K562 (cell line): ENCODE data around the gene ZKSCAN3. TPM values are rescaled to one million over a fixed set of nuclear protein-coding genes. Genes with fewer than 3 reads are reported as not detected.
A peak's percentile ranks its signal among the peaks of the same experiment; 100 is the strongest.

ENCODE experiments used
- CHD7 ChIP-seq: fragments of 200-600 bp; sonication (generic); IDR thresholded peaks from one replicate; pipeline ENCODE4 v1.6.1; 2012; ENCODE audit warnings: mild to moderate bottlenecking, low read depth, low read length, inconsistent platforms
- E2F3 ChIP-seq: fragments of 250-450 bp; sonication (Bioruptor Pico); IDR thresholded peaks from 2 replicates; pipeline ENCODE4 v1.4.0; 2020; ENCODE audit warnings: mild to moderate bottlenecking
- E4F1 ChIP-seq: fragments of 250-450 bp; sonication (Bioruptor Pico); IDR thresholded peaks from 2 replicates; pipeline ENCODE4 v1.5.0; 2021; ENCODE audit warnings: mild to moderate bottlenecking, borderline replicate concordance
- GABPB1 ChIP-seq: sonication (generic); formaldehyde crosslinking; IDR thresholded peaks from 2 replicates; pipeline ENCODE4 v1.8.0; 2022; ENCODE audit warnings: mild to moderate bottlenecking, missing genetic modification reagents
- MEIS2 ChIP-seq: fragments of 450-650 bp; IDR thresholded peaks from 2 replicates; pipeline ENCODE4 v1.6.1; 2014; ENCODE audit warnings: mild to moderate bottlenecking; ENCODE audit not compliant: partially characterized antibody
- PYGO2 ChIP-seq: fragments of 450-650 bp; IDR thresholded peaks from 2 replicates; pipeline ENCODE4 v1.6.1; 2016; ENCODE audit warnings: mild to moderate bottlenecking, missing genetic modification characterization, moderate library complexity, missing compliant biosample characterization
- SIN3A ChIP-seq, 2 experiments: fragments of 150-350 bp in 1 of 2; IDR thresholded peaks; 2 replicates each; pipeline ENCODE4 v1.6.1; 2011 to 2016; ENCODE audit warnings: borderline replicate concordance in 2 of 2, low read depth in 2 of 2, low read length in 2 of 2, mild to moderate bottlenecking in 2 of 2, moderate library complexity in 2 of 2; ENCODE audit not compliant: control insufficient read depth in 1 of 2
- ZNF785 ChIP-seq: fragments of 250-450 bp; sonication (Bioruptor Pico); IDR thresholded peaks from 2 replicates; pipeline ENCODE4 v1.4.0; 2020; ENCODE audit warnings: mild to moderate bottlenecking
- polyA plus RNA-seq, 8 experiments: library from polyadenylated mRNA; depleted of rRNA in 4 of 8; stranded (reverse) in 5 of 8; unstranded in 3 of 8; fragments of >200 nt; fragmentation: Nextera tagmentation in 2 of 8; fragmentation: Illumina TruSeq in 1 of 8; extraction: Ambion mirVana in 2 of 8; extraction: Trizol in 1 of 8; gene quantifications; 2 replicates each; pipeline versions ENCODE4 v1.2.1 to v1.2.3, GENCODE V29; 2011 to 2014; ENCODE audit warnings: inconsistent platforms in 1 of 8, missing spikeins in 1 of 8
- total RNA-seq, 7 experiments: library from RNA; depleted of rRNA in 6 of 7; stranded (reverse); fragments of >200 nt in 6 of 7; fragmentation: Illumina TruSeq in 2 of 7; extraction: Trizol in 2 of 7; gene quantifications; 2 replicates each; pipeline versions ENCODE4 v1.2.1 to v1.2.3, GENCODE V29; 2011 to 2021; ENCODE audit warnings: low replicate concordance in 1 of 7

The ZKSCAN3 gene
- total and polyA plus RNA-seq, 9 of the 15 experiments (the other 6 are each of a cell fraction or from before 2014, with no cell fraction given) = 3.0 to 12.4 (median 10.2) TPM

GRCh38 chr6:28336284-28337120, 13.2 kb upstream of the ZKSCAN3 start (continued):
- no peak for TF ChIP-seq CHD7
- peak; percentile 76; the same call in 1 of the 2 replicates for TF ChIP-seq E4F1
- no peak for TF ChIP-seq ZNF785
- peak; percentile 86 for TF ChIP-seq PYGO2
- TF ChIP-seq MEIS2 = peak; percentile 69
- no peak; the same call in 1 of the 2 replicates for TF ChIP-seq GABPB1
- TF ChIP-seq SIN3A (IDR thresholded peaks at IDR 0.05; ENCODE audit: borderline replicate concordance in 2 of 2, control insufficient read depth in 1 of 2, low read depth in 2 of 2, low read length in 2 of 2) = no peak
- peak; percentile 93 for TF ChIP-seq E2F3
